WTC11 (cell line): ENCODE measurements around the gene TTI1. TPM values are rescaled to one million over a fixed set of nuclear protein-coding genes. Genes with fewer than 3 reads are reported as not detected.

ENCODE experiments used
- ATAC-seq: fragments of 200-7000 bp; cut with Tn5 transposase; 2 replicates; pipeline ENCODE4 v1.10.0; 2021; ENCODE audit warnings: mild to moderate bottlenecking, moderate library complexity
- CTCF ChIA-PET: fragments of 300-600 bp; sonication (Branson Sonifier 250); formaldehyde crosslinking; loops from one replicate; lab custom pipeline; 2021; ENCODE audit warnings: antibody characterized with exemption; lab: Charles Lee
- POLR2A ChIA-PET: fragments of 350-600 bp; sonication (Branson Sonifier 250); formaldehyde crosslinking; loops from one replicate; lab custom pipeline; 2021; ENCODE audit warnings: antibody characterized with exemption; lab: Charles Lee
- DNase-seq: peaks from one replicate; pipeline ENCODE4 v3.0.0; 2021; ENCODE audit warnings: low spot score
- H3K27ac Mint-ChIP-seq: 2 replicates; pipeline ENCODE4 v1.8.0; 2021; ENCODE audit warnings: mixed read lengths
- H3K27me3 Mint-ChIP-seq: 2 replicates; pipeline ENCODE4 v1.8.0; 2021; ENCODE audit warnings: low read depth, mild to moderate bottlenecking, moderate library complexity, mixed read lengths
- H3K36me3 Mint-ChIP-seq: 2 replicates; pipeline ENCODE4 v1.8.0; 2021; ENCODE audit warnings: mixed read lengths
- H3K4me1 Mint-ChIP-seq: 2 replicates; pipeline ENCODE4 v1.8.0; 2022; ENCODE audit warnings: mixed read lengths
- H3K4me3 Mint-ChIP-seq: 2 replicates; pipeline ENCODE4 v1.8.0; 2021; ENCODE audit warnings: mild to moderate bottlenecking, moderate library complexity, mixed read lengths
- H3K9me3 Mint-ChIP-seq: 2 replicates; pipeline ENCODE4 v1.8.0; 2021; ENCODE audit warnings: mixed read lengths
- ATF6 ChIP-seq: sonication (generic); formaldehyde crosslinking; IDR thresholded peaks from 2 replicates; pipeline ENCODE4 v1.8.1; 2023; ENCODE audit warnings: mild to moderate bottlenecking, missing genetic modification reagents
- CDX4 ChIP-seq: fragments of 250-450 bp; sonication (Bioruptor Pico); IDR thresholded peaks from 2 replicates; pipeline ENCODE4 v1.9.0; 2021; ENCODE audit warnings: moderate library complexity, mild to moderate bottlenecking, inconsistent platforms, borderline replicate concordance
- EMX1 ChIP-seq: fragments of 250-450 bp; sonication (Bioruptor Pico); IDR thresholded peaks from 2 replicates; pipeline ENCODE4 v1.8.0; 2021; ENCODE audit warnings: mild to moderate bottlenecking
- ESRRA ChIP-seq: sonication (generic); formaldehyde crosslinking; IDR thresholded peaks from 2 replicates; pipeline ENCODE4 v1.8.1; 2022; ENCODE audit warnings: mild to moderate bottlenecking, missing genetic modification reagents, borderline replicate concordance
- FOXJ3 ChIP-seq: sonication (generic); formaldehyde crosslinking; IDR thresholded peaks from 2 replicates; pipeline ENCODE4 v1.9.0; 2021; ENCODE audit warnings: missing genetic modification reagents, mild to moderate bottlenecking, borderline replicate concordance
- FOXP1 ChIP-seq: sonication (generic); formaldehyde crosslinking; IDR thresholded peaks from 2 replicates; pipeline ENCODE4 v1.8.0; 2022; ENCODE audit warnings: missing genetic modification reagents, mild to moderate bottlenecking, moderate library complexity, borderline replicate concordance
- FOXP4 ChIP-seq: sonication (generic); formaldehyde crosslinking; IDR thresholded peaks from 2 replicates; pipeline ENCODE4 v1.8.0; 2022; ENCODE audit warnings: mild to moderate bottlenecking, missing genetic modification reagents
- GABPB1 ChIP-seq: sonication (generic); formaldehyde crosslinking; IDR thresholded peaks from 2 replicates; pipeline ENCODE4 v1.8.1; 2023; ENCODE audit warnings: mild to moderate bottlenecking, missing genetic modification reagents
- IRF1 ChIP-seq: sonication (generic); formaldehyde crosslinking; IDR thresholded peaks from 2 replicates; pipeline ENCODE4 v1.8.0; 2023; ENCODE audit warnings: missing genetic modification reagents
- NR3C1 ChIP-seq: sonication (generic); formaldehyde crosslinking; conservative IDR thresholded peaks from 2 replicates; pipeline ENCODE4 v1.8.1; 2023; ENCODE audit warnings: low read depth, mild to moderate bottlenecking, missing genetic modification reagents
- OVOL2 ChIP-seq: fragments of 250-450 bp; sonication (Bioruptor Pico); IDR thresholded peaks from 2 replicates; pipeline ENCODE4 v1.9.0; 2021; ENCODE audit warnings: mild to moderate bottlenecking, borderline replicate concordance
- PRDM15 ChIP-seq: sonication (generic); formaldehyde crosslinking; IDR thresholded peaks from 2 replicates; pipeline ENCODE4 v1.8.0; 2022; ENCODE audit warnings: missing genetic modification reagents
- USF1 ChIP-seq: sonication (generic); formaldehyde crosslinking; IDR thresholded peaks from 2 replicates; pipeline ENCODE4 v1.8.0; 2022; ENCODE audit warnings: mild to moderate bottlenecking, missing genetic modification reagents
- ZNF263 ChIP-seq: sonication (generic); formaldehyde crosslinking; IDR thresholded peaks from 2 replicates; pipeline ENCODE4 v1.8.1; 2022; ENCODE audit warnings: low read depth, mild to moderate bottlenecking, moderate library complexity, missing genetic modification reagents
- ZNF281 ChIP-seq: sonication (generic); formaldehyde crosslinking; IDR thresholded peaks from 2 replicates; pipeline ENCODE4 v1.8.0; 2023; ENCODE audit warnings: mild to moderate bottlenecking, missing genetic modification reagents
- ZNF423 ChIP-seq: fragments of 250-450 bp; sonication (Bioruptor Pico); IDR thresholded peaks from 2 replicates; pipeline ENCODE4 v2.1.2; 2022; ENCODE audit warnings: mild to moderate bottlenecking, moderate library complexity
- ZNF512 ChIP-seq: sonication (generic); formaldehyde crosslinking; IDR thresholded peaks from 2 replicates; pipeline ENCODE4 v1.8.1; 2022; ENCODE audit warnings: missing genetic modification reagents, borderline replicate concordance
- total RNA-seq: library from RNA; stranded (reverse); gene quantifications from 3 replicates; pipeline ENCODE4 v1.2.3, GENCODE V29; 2021

Gene TTI1
- total RNA-seq, 1 experiment from 2014 or later = 43.5 TPM

- TF ChIP-seq ATF6 (CRISPR knock-in tag) (no peak), ZNF512 (CRISPR knock-in tag) (no peak), CDX4 (CRISPR knock-in tag) (no peak), OVOL2 (CRISPR knock-in tag) (no peak), ZNF263 (CRISPR knock-in tag) (no peak), PRDM15 (CRISPR knock-in tag) (no peak), FOXP4 (CRISPR knock-in tag) (no peak), FOXP1 (CRISPR knock-in tag) (no peak), ZNF281 (no peak), NR3C1 (no peak), EMX1 (CRISPR knock-in tag) (no peak)
- TF ChIP-seq, all 79 proteins: peak for 0
These were observed 42.6 kb downstream of the TTI1 start (continued) for GRCh38 chr20:37990571-37991151.

GRCh38 chr20:37989601-37990295 lies 43.5 kb downstream of the TTI1 start:
- POLR2A ChIA-PET = no interaction called here
- no peaks in the 10 kb centered on the region for H3K9me3 Mint-ChIP-seq
- no peak for TF ChIP-seq ESRRA
- TF ChIP-seq USF1 (CRISPR knock-in tag) = no peak
- TF ChIP-seq FOXJ3 (CRISPR knock-in tag) = no peak
- TF ChIP-seq ATF6 (CRISPR knock-in tag) = no peak
- TF ChIP-seq ZNF423 = no peak
- TF ChIP-seq GABPB1 (CRISPR knock-in tag) = no peak
- TF ChIP-seq IRF1 (CRISPR knock-in tag) = no peak
- no peak for TF ChIP-seq OVOL2 (CRISPR knock-in tag)

More at GRCh38 chr20:37989601-37990295, 43.5 kb downstream of the TTI1 start:
- Mint-ChIP-seq H3K4me1 (peaks cover 4% of the 10 kb centered on the region; the same call in 1 of the 2 replicates), H3K4me3 (no peak overlapping the region), H3K27me3 (no peaks in the 10 kb centered on the region), H3K27ac (no peak overlapping the region), H3K36me3 (peaks cover 27% of the 10 kb centered on the region)
- CTCF ChIA-PET = no interaction called here
- no peak for ATAC-seq
- DNase-seq = no peak
